RKO (cell line): ENCODE measurements around the gene TEAD3.
"Not testable (repeated sequence)": the region's sequence is repeated elsewhere in the genome, so short reads cannot be mapped to it uniquely, and the experiment has no call there.

ENCODE experiments used
- DNase-seq: peaks from one replicate; pipeline ENCODE4 v3.0.0-alpha.2; 2016; ENCODE audit warnings: low spot score

Gene TEAD3

GRCh38 chr6:35451354-35452182 is 45.3 kb downstream of the TEAD3 start:
- DNase-seq, result no peak

DNA sequence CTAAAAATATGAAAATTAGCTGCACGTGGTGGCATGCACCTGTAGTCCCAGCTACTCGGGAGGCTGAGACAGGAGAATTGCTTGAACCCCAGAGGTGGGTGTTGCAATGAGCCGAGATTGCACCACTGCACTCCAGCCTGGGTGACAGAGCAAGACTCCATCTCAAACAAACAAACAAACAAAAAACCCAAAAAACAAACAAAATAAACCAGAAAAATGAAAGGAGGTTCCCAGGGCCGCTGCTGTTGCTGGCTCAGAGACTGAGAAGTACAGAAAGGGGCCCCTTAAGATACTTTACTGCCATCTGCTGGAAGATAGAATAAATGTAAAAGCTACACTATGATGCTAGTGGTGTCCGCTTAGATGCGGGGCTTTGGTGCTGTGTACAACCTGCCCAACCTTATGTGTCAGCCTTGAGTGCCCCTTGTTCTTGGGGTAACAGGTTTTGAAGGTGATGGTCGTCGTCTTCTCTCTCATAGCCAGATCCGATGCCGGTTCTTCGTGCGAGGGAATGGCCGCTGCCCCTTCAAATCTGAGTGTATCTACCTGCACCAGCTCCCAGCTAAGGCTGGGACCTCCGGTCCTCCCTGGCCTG is 47.5 kb downstream of the TEAD3 start:
- peak; percentile 89 for DNase-seq

DNA sequence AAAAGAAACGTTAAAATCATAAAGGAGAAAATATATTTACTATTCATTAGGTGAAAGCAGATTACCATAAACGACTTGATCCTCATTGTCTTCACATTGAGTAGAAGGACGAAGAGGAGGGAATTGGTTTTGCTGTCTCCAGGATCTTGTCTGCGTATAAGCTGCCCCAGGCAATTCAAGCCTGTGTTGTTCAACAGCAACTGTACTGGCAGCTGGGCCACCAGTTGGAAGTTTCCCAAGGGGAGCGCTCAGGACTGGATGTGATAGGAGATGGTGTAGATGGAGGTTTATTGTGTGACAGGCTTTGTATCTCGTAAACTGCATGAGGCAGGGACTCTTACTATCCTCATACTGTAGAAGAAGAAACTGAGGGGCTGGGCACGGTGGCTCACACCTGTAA is 48.7 kb downstream of the TEAD3 start:
- DNase-seq, result no peak

- no peak for DNase-seq
These were observed 51.2 kb downstream of the TEAD3 start for GRCh38 chr6:35445691-35446090.

GRCh38 chr6:35443341-35444030 is 53.4 kb downstream of the TEAD3 start:
- DNase-seq, result no peak

GRCh38 chr6:35442693-35443092 is 54.2 kb downstream of the TEAD3 start:
- no peak for DNase-seq

DNA sequence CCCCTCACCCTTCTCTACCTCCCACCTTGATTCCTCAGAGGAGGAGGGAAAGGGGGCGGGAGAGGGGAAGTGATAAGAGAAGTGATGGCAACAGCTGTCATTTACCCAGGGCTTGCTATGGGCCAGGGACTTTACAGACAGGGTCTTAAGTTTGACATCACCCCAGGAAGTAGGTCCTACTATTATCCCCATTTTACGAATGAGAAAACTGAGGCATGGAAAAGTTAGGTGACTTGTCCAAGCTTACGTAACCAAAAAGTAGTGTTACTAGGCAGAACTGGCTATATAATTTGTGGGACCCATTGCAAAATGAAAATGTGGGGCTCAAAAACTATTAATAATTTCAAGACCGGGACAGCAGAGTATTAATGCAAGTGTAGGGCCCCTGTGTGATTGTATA is 55.2 kb downstream of the TEAD3 start:
- no peak for DNase-seq

- DNase-seq, result no peak
These were observed 55.7 kb downstream of the TEAD3 start for GRCh38 chr6:35441205-35441604.

DNA sequence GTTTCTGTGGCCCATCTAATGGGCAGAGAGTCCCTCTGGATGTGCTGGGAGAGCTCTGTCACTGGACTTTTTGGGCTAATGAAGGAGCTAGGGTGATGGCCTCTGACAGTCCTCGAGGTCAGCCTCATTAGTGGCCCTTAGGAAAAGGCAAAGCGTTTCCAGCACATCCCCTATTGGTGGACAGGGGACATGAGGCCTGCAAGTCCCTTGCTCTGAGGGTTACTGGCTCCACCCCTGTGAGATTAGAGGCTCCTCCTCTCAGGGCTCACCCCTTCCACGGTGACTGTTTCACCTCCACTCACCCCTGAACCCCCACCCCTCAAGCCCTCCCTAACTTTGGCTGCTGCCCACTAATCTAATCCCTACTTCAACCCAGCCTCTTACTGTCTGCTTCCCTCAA is 57.6 kb downstream of the TEAD3 start:
- DNase-seq, result no peak

DNA sequence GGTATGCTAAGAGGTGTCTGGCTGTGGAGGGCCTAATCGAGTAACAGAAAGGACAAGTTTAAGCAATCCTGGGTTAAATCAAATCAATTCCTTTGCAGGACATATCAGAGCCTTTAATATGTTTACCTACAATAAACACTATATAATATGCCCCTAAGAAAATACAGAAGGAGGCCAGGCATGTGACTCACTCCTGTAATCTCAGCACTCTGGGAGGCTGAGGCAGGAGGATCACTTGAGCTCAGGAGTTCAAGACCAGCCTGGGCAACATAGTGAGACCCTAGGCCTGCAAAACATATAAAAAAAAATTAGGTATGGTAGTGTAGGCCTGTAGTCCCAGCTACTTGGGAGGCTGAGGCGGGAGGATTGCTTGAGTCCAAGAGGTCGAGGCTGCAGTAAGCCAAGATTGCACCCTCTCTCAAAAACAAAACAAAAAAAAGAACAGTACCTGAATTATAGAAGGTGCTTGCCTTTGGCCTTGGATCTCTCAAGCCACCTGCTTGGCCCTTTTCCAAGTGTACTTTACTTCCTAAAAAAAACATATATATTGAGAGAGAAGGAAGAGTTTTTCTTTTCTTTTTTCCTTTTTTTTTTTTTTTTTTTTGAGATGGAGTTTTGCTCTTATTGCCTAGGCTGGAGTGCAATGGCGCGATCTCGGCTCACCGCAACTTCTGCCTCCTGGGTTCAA is 58.4 kb downstream of the TEAD3 start:
- DNase-seq, result not testable (repeated sequence)

GRCh38 chr6:35436071-35436857 is 60.6 kb downstream of the TEAD3 start:
- no peak for DNase-seq

DNA sequence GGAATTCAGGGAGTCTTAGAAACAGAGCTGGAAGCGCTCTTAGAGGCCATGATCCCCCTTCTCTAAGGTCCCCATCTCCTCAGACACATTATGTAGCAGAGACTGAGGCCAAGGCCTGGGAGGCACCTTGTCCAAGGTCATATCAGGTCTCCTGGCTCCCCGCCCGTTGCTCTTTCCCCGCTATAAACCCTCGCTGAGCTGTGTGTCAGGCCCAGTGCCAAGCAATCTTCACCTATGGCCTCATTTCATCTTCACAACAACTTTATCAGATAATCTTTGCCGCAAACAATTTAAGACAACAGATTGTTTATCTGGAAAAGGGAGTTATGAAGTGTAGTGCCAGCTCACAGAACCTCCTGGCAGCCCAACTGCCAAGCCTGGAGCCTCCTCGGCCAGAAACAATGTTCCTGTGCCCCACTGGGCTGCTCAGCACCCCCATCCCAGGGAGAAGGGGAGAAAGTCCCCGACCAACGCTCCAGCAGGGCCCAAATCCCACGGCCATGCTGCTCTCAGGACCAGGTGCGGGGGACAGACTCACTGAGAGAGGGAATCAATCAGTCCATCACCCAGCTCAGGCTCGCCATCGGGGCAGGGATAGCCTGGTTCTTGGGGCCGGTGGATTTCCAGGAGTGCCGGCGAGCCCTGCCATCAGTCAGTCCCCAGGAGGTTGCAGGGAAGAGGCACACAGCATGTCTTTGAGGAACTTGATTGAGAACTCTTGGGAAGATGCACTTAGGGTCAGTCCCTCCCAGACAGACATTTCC is 61.6 kb downstream of the TEAD3 start:
- DNase-seq, result no peak

DNA sequence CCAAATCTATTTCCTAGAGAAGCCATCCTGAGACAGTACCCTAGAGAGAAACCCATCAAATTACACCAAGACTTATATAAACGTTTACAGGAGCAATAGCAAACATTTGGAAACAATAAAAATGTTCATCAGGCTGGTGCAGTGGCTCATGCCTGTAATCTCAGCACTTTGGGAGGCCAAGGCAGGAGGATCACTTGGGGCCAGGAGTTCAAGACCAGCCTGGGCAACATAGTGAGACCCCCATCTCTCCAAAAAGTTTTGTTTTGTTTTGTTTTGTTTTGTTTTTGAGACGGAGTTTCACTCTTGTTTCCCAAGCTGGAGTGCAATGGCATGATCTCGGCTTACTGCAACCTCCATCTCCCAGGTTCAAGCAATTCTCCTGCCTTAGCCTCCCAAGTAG is 64.2 kb downstream of the TEAD3 start:
- DNase-seq, result not testable (repeated sequence)

- DNase-seq, result no peak
These were observed 64.6 kb downstream of the TEAD3 start for GRCh38 chr6:35432291-35432690.

GRCh38 chr6:35429463-35429862 is 67.4 kb downstream of the TEAD3 start:
- DNase-seq, result no peak

- DNase-seq, result no peak
These were observed 68.3 kb downstream of the TEAD3 start for GRCh38 chr6:35428421-35429149.

DNA sequence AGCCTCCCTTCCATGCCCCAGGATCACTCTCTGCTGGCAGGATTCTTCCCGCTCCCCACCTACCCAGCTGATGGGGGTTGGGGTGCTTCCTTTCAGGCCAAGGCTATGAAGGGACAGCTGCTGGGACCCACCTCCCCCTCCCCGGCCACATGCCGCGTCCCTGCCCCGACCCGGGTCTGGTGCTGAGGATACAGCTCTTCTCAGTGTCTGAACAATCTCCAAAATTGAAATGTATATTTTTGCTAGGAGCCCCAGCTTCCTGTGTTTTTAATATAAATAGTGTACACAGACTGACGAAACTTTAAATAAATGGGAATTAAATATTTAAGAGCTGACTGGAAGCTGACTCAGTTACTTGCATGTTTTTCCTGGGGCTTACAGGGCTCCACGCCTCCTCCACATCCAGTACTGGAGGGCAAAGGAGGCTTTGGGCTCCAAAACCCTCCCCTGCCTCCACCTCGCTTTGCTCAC is 69.0 kb downstream of the TEAD3 start:
- no peak for DNase-seq

GRCh38 chr6:35427435-35427834 is 69.4 kb downstream of the TEAD3 start:
- no peak for DNase-seq

- no peak for DNase-seq
These were observed 70.8 kb downstream of the TEAD3 start for GRCh38 chr6:35426074-35426473.

DNA sequence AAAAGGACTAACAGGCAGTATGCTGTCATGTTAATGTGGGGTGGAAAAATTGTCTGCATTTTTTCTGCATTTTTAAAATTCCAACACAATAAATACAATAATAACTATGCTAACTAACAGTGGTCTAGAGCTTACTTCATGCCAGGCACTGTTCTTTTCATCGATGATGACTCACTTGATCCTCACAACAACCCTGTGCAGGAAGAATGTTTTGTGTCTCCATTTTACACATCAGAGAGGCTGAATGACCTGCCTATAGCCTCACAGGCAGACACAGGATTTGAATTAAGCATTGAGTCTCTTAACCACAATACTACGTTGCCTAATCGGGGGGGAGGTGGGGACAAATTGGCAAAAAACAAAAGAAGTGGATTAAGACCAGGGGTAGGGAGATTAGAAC is 71.6 kb downstream of the TEAD3 start:
- DNase-seq, result no peak
